ENCODE data around the gene POLD2. TPM values are rescaled to one million over a fixed set of nuclear protein-coding genes. Genes with fewer than 3 reads are reported as not detected.

POLD2 gene
- total RNA-seq, 3 donors from 2014 or later (not counting 1 experiment from before 2014, with no cell fraction given) = 30.1 to 38.3 (median 38.1) TPM

- Histone ChIP-seq H3K27ac (ENCODE audit: low read length) (no peak overlapping the region), H3K36me3 (ENCODE audit: control insufficient read depth, insufficient read depth, low read length) (peaks cover 6% of the 10 kb centered on the region), H3K4me1 (ENCODE audit: control insufficient read depth, insufficient read depth, low read length) (peaks cover 1% of the 10 kb centered on the region), H3K4me3 (ENCODE audit: low read length) (no peak overlapping the region), H3K27me3 (ENCODE audit: control insufficient read depth, insufficient read depth, low read length) (no peaks in the 10 kb centered on the region), H3K9me3 (ENCODE audit: control insufficient read depth, insufficient read depth, low read length) (no peaks in the 10 kb centered on the region)
- intact Hi-C loops (cut with micrococcal nuclease) = no loop called here
- H3K27ac Mint-ChIP-seq = no peak overlapping the region
- ATAC-seq = no peak
- peaks cover 1 to 2% of the 10 kb centered on the region in 2 donors for H3K4me1 Mint-ChIP-seq
- no peaks in the 10 kb centered on the region for H3K9me3 Mint-ChIP-seq
- WGBS (ENCODE audit: insufficient coverage) = 87% methylated on average over 27 of the region's 27 CpGs
- no peak for DNase-seq
- H3K27me3 Mint-ChIP-seq (ENCODE audit: low read depth in 2 of 2) = no peaks in the 10 kb centered on the region
- H3K36me3 Mint-ChIP-seq = no peaks in the 10 kb centered on the region
- H3K4me3 Mint-ChIP-seq = no peak overlapping the region
- no peak for TF ChIP-seq CTCF (IDR thresholded peaks at IDR 0.05)
Observed at GRCh38 chr7:44110719-44111635, 12.4 kb downstream of the POLD2 start.

GRCh38 chr7:44109991-44110390 lies 13.4 kb downstream of the POLD2 start:
- Mint-ChIP-seq H3K36me3 (no peaks in the 10 kb centered on the region), H3K9me3 (no peaks in the 10 kb centered on the region), H3K27ac (no peak overlapping the region), H3K4me1 (peaks cover 7% of the 10 kb centered on the region in 2 donors), H3K27me3 (ENCODE audit: low read depth in 2 of 2) (peaks cover 0 to 3% of the 10 kb centered on the region in 2 donors), H3K4me3 (no peak overlapping the region)
- intact Hi-C loops (cut with micrococcal nuclease) = no loop called here
- Histone ChIP-seq H3K36me3 (ENCODE audit: control insufficient read depth, insufficient read depth, low read length) (no peaks in the 10 kb centered on the region), H3K27ac (ENCODE audit: low read length) (no peak overlapping the region), H3K27me3 (ENCODE audit: control insufficient read depth, insufficient read depth, low read length) (peaks cover 2% of the 10 kb centered on the region), H3K4me3 (ENCODE audit: low read length) (no peak overlapping the region), H3K9me3 (ENCODE audit: control insufficient read depth, insufficient read depth, low read length) (no peaks in the 10 kb centered on the region), H3K4me1 (ENCODE audit: control insufficient read depth, insufficient read depth, low read length) (peaks cover 10% of the 10 kb centered on the region)
- ATAC-seq (no peak), DNase-seq (no peak)
- WGBS (ENCODE audit: insufficient coverage) = 95% methylated on average over 18 of the region's 18 CpGs
- TF ChIP-seq CTCF (IDR thresholded peaks at IDR 0.05) = no peak

- H3K36me3 ChIP-seq (ENCODE audit: control insufficient read depth, insufficient read depth, low read length) = no peaks in the 10 kb centered on the region
Observed at GRCh38 chr7:44108768-44109750, 14.3 kb downstream of the POLD2 start.

More at GRCh38 chr7:44108768-44109750, 14.3 kb downstream of the POLD2 start:
- ATAC-seq (no peak), DNase-seq (no peak)
- H3K27ac ChIP-seq (ENCODE audit: low read length) = no peak overlapping the region
- H3K9me3 ChIP-seq (ENCODE audit: control insufficient read depth, insufficient read depth, low read length) = no peaks in the 10 kb centered on the region
- H3K4me3 ChIP-seq (ENCODE audit: low read length) = no peak overlapping the region
- H3K4me1 Mint-ChIP-seq = peaks cover 7% of the 10 kb centered on the region in 2 donors
- 86% methylated on average over 21 of the region's 21 CpGs for WGBS (ENCODE audit: insufficient coverage)
- peaks cover 0 to 3% of the 10 kb centered on the region in 2 donors for H3K27me3 Mint-ChIP-seq (ENCODE audit: low read depth in 2 of 2)
- no peak overlapping the region for H3K27ac Mint-ChIP-seq
- no peaks in the 10 kb centered on the region for H3K9me3 Mint-ChIP-seq
- H3K36me3 Mint-ChIP-seq = no peaks in the 10 kb centered on the region
- intact Hi-C loops (cut with micrococcal nuclease) = no loop called here
- H3K4me1 ChIP-seq (ENCODE audit: control insufficient read depth, insufficient read depth, low read length) = peaks cover 15% of the 10 kb centered on the region
- H3K4me3 Mint-ChIP-seq = no peak overlapping the region
- TF ChIP-seq CTCF (IDR thresholded peaks at IDR 0.05) = no peak
- H3K27me3 ChIP-seq (ENCODE audit: control insufficient read depth, insufficient read depth, low read length) = peaks cover 4% of the 10 kb centered on the region

Data from natural killer cell (primary cell).